Choroid plexus epithelial cell (primary cell): ENCODE results near the gene INPP5A.
"Not testable (repeated sequence)": the region's sequence is repeated elsewhere in the genome, so short reads cannot be mapped to it uniquely, and the experiment has no call there.

Source experiments
- DNase-seq: peaks from one replicate; pipeline ENCODE4 v3.0.0-alpha.2; 2010; ENCODE audit warnings: low read depth
- H3K4me3 ChIP-seq: 2 replicates; pipeline ENCODE4 v1.5.1; 2011; ENCODE audit warnings: low read depth, mild to moderate bottlenecking, control low read depth, low read length, moderate library complexity
- TF ChIP-seq, protein P1 (sequence below): conservative IDR thresholded peaks from 2 replicates; pipeline ENCODE4 v1.5.1; 2011; ENCODE audit warnings: low read depth, mild to moderate bottlenecking, control low read depth, inconsistent platforms, low read length, moderate library complexity

The INPP5A gene

GRCh38 chr10:132670546-132671227 is 133.1 kb downstream of the INPP5A start:
- H3K4me3 ChIP-seq, result no peak overlapping the region
- DNase-seq, result no peak
- TF ChIP-seq, protein P1, sequence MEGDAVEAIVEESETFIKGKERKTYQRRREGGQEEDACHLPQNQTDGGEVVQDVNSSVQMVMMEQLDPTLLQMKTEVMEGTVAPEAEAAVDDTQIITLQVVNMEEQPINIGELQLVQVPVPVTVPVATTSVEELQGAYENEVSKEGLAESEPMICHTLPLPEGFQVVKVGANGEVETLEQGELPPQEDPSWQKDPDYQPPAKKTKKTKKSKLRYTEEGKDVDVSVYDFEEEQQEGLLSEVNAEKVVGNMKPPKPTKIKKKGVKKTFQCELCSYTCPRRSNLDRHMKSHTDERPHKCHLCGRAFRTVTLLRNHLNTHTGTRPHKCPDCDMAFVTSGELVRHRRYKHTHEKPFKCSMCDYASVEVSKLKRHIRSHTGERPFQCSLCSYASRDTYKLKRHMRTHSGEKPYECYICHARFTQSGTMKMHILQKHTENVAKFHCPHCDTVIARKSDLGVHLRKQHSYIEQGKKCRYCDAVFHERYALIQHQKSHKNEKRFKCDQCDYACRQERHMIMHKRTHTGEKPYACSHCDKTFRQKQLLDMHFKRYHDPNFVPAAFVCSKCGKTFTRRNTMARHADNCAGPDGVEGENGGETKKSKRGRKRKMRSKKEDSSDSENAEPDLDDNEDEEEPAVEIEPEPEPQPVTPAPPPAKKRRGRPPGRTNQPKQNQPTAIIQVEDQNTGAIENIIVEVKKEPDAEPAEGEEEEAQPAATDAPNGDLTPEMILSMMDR, result no peak

DNA sequence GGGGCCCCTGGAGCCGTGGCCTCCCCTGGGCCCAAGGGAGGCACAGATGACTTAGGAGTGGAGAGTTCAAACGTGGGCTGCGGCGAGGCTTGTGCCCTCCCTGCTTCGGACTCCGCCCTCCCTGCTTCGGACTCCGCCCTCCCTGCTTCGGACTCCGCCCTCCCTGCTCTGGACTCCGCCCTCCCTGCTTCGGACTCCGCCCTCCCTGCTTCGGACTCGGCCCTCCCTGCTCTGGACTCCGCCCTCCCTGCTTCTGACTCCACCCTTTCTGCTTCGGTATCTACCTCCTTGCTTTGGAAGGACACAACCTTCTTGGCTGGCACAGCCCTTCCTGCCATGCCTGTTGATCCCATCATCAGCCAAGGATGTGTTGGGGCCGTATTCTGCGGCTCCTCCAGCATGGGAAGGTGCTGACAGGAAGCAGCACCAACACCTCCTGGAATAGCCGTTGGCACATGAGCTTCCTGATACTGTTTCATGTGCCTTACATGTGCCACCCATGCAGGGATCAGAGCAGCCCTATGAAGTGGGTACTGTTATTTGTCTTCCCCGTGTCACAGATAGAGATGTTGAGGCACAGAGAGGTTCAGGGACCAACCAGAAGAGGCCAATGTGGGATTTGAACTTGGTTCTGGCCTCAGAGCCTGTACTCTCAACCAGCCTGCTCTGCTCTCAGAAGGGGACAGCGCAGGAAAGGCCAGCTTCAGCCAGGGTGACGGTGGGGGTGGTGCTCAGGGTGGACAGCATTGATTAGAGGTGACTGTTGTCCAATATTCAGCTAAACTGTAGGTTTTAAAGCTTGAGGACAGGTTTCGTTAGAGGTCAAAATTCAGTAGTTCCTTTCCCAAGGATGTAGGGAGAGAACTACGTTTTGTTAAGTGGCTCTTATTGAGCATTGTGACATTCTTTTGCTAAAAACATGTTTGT is 133.9 kb downstream of the INPP5A start:
- TF ChIP-seq, protein P1, result no peak

GRCh38 chr10:132673746-132674145 is 136.2 kb downstream of the INPP5A start:
- DNase-seq, H3K4me3 ChIP-seq: not testable (repeated sequence)

More for the DNA sequence above, 133.9 kb downstream of the INPP5A start:
- DNase-seq, result no peak
- no peak overlapping the region for H3K4me3 ChIP-seq

DNA sequence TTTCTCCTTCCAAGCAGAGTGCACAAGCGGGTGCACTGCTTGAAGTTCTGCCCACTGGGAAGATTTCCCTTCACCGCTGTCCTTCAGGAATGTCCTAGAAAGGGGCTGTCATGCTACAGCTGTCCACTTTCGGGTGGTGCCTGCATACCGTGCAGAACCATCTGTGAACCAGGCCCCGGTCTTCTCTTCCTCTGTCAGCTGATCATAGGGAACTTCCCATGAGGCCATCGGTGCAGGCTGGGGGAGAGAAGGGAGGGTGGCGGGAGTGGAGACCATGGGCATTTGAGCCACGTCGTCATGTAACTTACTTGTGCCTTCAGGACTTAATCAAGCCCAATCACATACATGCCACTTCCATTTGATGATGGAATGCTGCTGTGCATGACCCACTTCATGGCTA is 136.7 kb downstream of the INPP5A start:
- no peak for DNase-seq
- TF ChIP-seq, protein P1, result no peak
- no peak overlapping the region for H3K4me3 ChIP-seq

- no peak overlapping the region for H3K4me3 ChIP-seq
- no peak for DNase-seq
- TF ChIP-seq, protein P1, result no peak
Observed at GRCh38 chr10:132675031-132675740, 137.6 kb downstream of the INPP5A start.

- H3K4me3 ChIP-seq, result no peak overlapping the region
- no peak for DNase-seq
- TF ChIP-seq, protein P1, result no peak
Observed at GRCh38 chr10:132676193-132676891, 138.8 kb downstream of the INPP5A start.
